Measurements from ENCODE around the gene CASKIN1.
"Not testable (repeated sequence)": the region's sequence is repeated elsewhere in the genome, so short reads cannot be mapped to it uniquely, and the experiment has no call there.

CASKIN1 gene

DNA sequence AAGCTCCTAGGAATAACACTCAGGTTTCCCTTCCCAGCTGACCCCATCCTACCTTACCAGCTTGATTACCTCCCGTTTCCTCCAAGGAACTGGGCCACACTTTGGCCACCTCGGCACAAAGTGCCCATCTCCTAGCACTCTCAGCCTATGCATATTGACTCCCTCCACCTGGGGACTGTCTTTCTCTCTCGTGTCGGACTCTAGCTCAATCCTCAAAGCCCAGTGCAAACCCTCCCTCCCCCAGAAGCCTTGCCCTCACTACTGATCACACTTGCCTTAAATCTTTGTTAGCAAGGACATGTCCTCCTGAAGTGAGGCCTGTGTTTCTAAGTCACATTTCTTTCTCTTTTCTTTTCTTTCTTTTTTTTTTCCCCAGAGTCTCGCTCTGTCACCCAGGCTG, 50.6 kb downstream of the CASKIN1 start:
- Histone ChIP-seq H3K9ac (ENCODE audit: insufficient read length) (no peak overlapping the region), H3K9me3 (ENCODE audit: low read depth, low read length) (no peaks in the 10 kb centered on the region), H3K36me3 (ENCODE audit: insufficient read depth, low read length) (no peaks in the 10 kb centered on the region), H3K27ac (no peak overlapping the region), H3K4me3 (no peak overlapping the region)
- DNase-seq (ENCODE audit: low read depth, low spot score): no peak
- TF ChIP-seq FOXP2 (optimal IDR thresholded peaks at IDR 0.05; ENCODE audit: control extremely low read depth, extremely low read length, insufficient read depth): no peak
- TF ChIP-seq EZH2 (IDR thresholded peaks at IDR 0.05): no peak
- TF ChIP-seq POLR2AphosphoS5 (IDR thresholded peaks at IDR 0.05; ENCODE audit: borderline replicate concordance, low read depth, low read length): no peak

GRCh38 chr16:2143878-2144485, 52.4 kb downstream of the CASKIN1 start:
- Histone ChIP-seq H3K9me3 (ENCODE audit: low read depth, low read length) (no peaks in the 10 kb centered on the region), H3K36me3 (ENCODE audit: insufficient read depth, low read length) (no peaks in the 10 kb centered on the region), H3K9ac (ENCODE audit: insufficient read length) (no peak overlapping the region), H3K27ac (no peak overlapping the region), H3K4me3 (no peak overlapping the region)
- DNase-seq (ENCODE audit: low read depth, low spot score): no peak
- TF ChIP-seq EZH2 (IDR thresholded peaks at IDR 0.05): no peak
- no peak for TF ChIP-seq FOXP2 (optimal IDR thresholded peaks at IDR 0.05; ENCODE audit: control extremely low read depth, extremely low read length, insufficient read depth)
- TF ChIP-seq POLR2AphosphoS5 (IDR thresholded peaks at IDR 0.05; ENCODE audit: borderline replicate concordance, low read depth, low read length): no peak

GRCh38 chr16:2142942-2143877, 53.2 kb downstream of the CASKIN1 start:
- Histone ChIP-seq H3K36me3 (ENCODE audit: insufficient read depth, low read length) (no peaks in the 10 kb centered on the region), H3K9ac (ENCODE audit: insufficient read length) (no peak overlapping the region), H3K4me3 (no peak overlapping the region), H3K27ac (no peak overlapping the region), H3K9me3 (ENCODE audit: low read depth, low read length) (no peaks in the 10 kb centered on the region)
- no peak for DNase-seq (ENCODE audit: low read depth, low spot score)
- TF ChIP-seq EZH2 (IDR thresholded peaks at IDR 0.05): no peak
- no peak for TF ChIP-seq FOXP2 (optimal IDR thresholded peaks at IDR 0.05; ENCODE audit: control extremely low read depth, extremely low read length, insufficient read depth)

- peak; percentile 48; the same call in 1 of the 2 replicates for TF ChIP-seq POLR2AphosphoS5 (IDR thresholded peaks at IDR 0.05; ENCODE audit: borderline replicate concordance, low read depth, low read length)
- not testable (repeated sequence) for H3K27ac ChIP-seq; H3K36me3 ChIP-seq (ENCODE audit: insufficient read depth, low read length); H3K9me3 ChIP-seq (ENCODE audit: low read depth, low read length); DNase-seq (ENCODE audit: low read depth, low spot score)
- Histone ChIP-seq H3K4me3 (peak within 1 kb of the TSS; percentile 73), H3K9ac (ENCODE audit: insufficient read length) (peak within 1 kb of the TSS; percentile 41)
Observed at GRCh38 chr16:2135770-2136490, 60.5 kb downstream of the CASKIN1 start, which contains the start of gene PKD1. Gene PKD1, minus strand, starts transcription at chr16:2135898. Its CDS starts 209 bp downstream, at chr16:2135689.

- Histone ChIP-seq H3K9ac (ENCODE audit: insufficient read length) (peak overlapping the region; percentile 41), H3K4me3 (peak overlapping the region; percentile 71)
- DNase-seq (ENCODE audit: low read depth, low spot score); H3K27ac ChIP-seq; H3K36me3 ChIP-seq (ENCODE audit: insufficient read depth, low read length); H3K9me3 ChIP-seq (ENCODE audit: low read depth, low read length): not testable (repeated sequence)
Observed at GRCh38 chr16:2135071-2135470, 61.3 kb downstream of the CASKIN1 start.

DNA sequence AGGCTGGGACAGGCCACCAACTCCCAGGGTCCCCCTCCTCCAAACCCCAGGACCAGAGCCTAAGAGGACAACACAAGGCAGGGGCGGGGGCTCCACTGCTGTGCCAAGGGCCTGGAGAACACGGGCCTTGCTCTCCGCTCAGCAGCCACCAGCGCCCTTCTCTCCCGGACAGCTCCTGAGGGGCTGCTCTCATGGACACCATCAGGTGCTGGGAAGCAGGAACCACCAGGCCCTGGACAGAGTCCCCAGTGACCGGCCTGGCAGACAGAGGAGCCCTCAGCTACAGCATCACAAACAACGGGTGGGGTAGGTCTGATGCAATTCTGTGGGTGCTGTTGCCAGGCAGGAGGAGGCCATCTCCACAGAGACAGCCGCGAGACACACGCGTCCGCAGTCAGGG, 62.6 kb downstream of the CASKIN1 start:
- H3K27ac ChIP-seq; H3K36me3 ChIP-seq (ENCODE audit: insufficient read depth, low read length); DNase-seq (ENCODE audit: low read depth, low spot score); H3K9ac ChIP-seq (ENCODE audit: insufficient read length); H3K4me3 ChIP-seq; H3K9me3 ChIP-seq (ENCODE audit: low read depth, low read length): not testable (repeated sequence)

DNA sequence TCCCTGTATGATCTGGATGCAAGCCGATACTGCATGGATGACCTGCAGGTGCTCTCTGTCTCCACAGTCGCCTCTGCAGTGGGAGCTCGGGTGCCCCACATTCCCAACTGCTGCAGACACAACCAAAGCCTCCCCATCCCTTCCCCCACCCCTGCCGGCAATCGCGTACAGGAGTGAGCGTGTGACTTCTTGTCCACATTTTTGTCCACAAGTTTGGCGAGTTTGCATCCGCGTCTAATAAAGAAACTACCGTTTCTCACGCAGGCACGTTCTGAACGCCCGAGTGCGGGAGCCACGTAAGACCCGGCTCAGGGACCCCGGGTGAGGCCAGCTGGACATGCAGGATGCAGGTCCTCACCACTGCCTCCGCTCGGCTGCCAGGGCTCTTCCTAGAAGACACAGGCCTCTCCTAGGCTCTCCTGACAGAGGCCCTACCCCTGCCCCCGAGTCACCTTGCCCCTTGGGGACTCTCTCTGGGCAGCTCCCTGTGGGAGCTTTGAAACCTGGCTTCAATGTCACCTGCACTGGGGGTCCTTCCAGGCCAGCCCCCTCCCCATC, 66.4 kb downstream of the CASKIN1 start:
- not testable (repeated sequence) for H3K36me3 ChIP-seq (ENCODE audit: insufficient read depth, low read length); H3K27ac ChIP-seq; H3K4me3 ChIP-seq; H3K9ac ChIP-seq (ENCODE audit: insufficient read length); DNase-seq (ENCODE audit: low read depth, low spot score); H3K9me3 ChIP-seq (ENCODE audit: low read depth, low read length)

- DNase-seq (ENCODE audit: low read depth, low spot score); H3K27ac ChIP-seq; H3K9me3 ChIP-seq (ENCODE audit: low read depth, low read length); H3K9ac ChIP-seq (ENCODE audit: insufficient read length); H3K4me3 ChIP-seq; H3K36me3 ChIP-seq (ENCODE audit: insufficient read depth, low read length): not testable (repeated sequence)
Observed at GRCh38 chr16:2129251-2129650, 67.2 kb downstream of the CASKIN1 start.

DNA sequence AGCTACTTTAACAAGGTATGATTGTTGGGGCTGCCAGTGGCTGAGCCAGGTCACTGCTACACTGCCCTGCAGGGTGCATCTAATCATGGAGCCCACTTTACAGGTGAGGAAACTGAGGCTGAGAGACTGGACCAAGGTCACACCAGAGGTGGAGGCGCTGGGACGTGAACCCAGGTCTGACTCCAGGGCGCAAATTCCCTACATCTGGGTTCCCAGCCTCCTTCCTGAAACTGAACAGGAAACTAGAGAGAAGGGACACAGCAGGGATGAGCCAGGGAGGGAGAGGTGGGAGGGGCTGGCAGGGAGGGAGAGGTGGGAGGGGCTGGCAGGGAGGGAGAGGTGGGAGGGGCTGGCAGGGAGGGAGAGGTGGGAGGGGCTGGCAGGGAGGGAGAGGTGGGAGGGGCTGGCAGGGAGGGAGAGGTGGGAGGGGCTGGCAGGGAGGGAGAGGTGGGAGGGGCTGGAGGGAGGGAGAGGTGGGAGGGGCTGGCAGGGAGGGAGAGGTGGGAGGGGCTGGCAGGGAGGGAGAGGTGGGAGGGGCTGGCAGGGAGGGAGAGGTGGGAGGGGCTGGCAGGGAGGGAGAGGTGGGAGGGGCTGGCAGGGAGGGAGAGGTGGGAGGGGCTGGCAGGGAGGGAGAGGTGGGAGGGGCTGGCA, 68.7 kb downstream of the CASKIN1 start:
- H3K36me3 ChIP-seq (ENCODE audit: insufficient read depth, low read length); H3K9ac ChIP-seq (ENCODE audit: insufficient read length); H3K9me3 ChIP-seq (ENCODE audit: low read depth, low read length): not testable (repeated sequence)
- peak overlapping the region; percentile 36 for H3K4me3 ChIP-seq
- H3K27ac ChIP-seq: peak overlapping the region; percentile 57; the same call in 1 of the 2 replicates
- peak; percentile 58 for DNase-seq (ENCODE audit: low read depth, low spot score)
